Head of caudate nucleus (tissue), 42 donors: Measurements from ENCODE around the gene ZNF777.
"Not testable (repeated sequence)": the region's sequence is repeated elsewhere in the genome, so short reads cannot be mapped to it uniquely, and the experiment has no call there.

ENCODE experiments used
- DNase-seq, 42 donors: peaks; one replicate each; pipeline versions ENCODE4 v3.0.0 to v3.0.0-alpha.2; 2020 to 2021; ENCODE audit warnings: mixed read lengths in 7 of 42
- intact Hi-C: fragments of 100-400 bp; cut with DNase I; formaldehyde crosslinking; loops from one replicate; pipeline ENCODE4 v1.15.0; 2022

The ZNF777 gene

GRCh38 chr7:149458235-149458634 is 2.6 kb downstream of the ZNF777 start:
- intact Hi-C loops = no loop called here
- DNase-seq = no peak

GRCh38 chr7:149457766-149458165 is 3.1 kb downstream of the ZNF777 start:
- DNase-seq = peak in 1 of 42 donors; percentile 22
- intact Hi-C loops = no loop called here

DNA sequence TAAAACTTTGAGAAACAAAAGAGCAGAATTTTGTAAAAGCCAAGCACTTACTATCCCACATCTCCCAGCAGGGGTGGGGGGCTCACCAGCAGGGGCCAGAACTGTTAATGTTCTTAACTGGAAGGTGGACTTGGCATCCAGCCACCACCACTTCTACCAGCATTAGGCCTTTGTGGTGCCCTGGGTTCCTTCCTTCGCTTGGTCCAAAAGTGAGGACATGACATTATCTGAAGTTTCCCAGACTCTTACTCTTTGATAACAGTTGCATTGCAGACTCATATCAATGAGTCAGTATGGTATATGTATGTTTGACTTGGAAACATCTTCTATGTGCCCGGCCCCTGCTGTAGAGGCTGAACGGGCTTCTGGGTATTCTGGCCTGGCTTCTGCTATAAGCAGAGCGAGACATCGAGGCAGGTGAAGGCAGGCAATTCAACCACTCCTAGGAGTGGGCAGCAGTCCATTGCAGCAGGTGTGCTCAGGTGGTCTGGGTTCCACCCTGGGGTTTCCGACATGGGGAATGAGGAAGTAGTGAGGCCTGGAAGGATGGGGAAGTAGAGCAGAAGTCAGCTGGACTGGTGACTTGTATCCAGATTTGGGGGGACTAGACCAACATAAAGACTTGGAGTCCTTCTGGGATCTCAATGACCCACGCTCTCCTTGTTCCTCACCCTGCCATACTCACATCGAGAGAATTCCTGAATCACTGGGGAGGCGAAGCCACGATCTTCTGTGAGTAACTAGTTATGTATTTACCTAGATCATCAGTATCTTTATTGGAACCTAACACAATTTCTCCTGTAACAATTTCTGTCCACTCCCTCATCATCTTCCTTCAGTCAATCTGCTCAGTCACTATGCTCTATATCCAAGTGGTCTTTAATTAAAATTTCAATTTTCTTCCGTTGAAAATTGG is 4.1 kb downstream of the ZNF777 start:
- intact Hi-C loops = no loop called here
- DNase-seq = peak in 1 of 42 donors; percentile 27

- peak in 1 of 42 donors; percentile 18 for DNase-seq
- intact Hi-C loops = no loop called here
These were observed 5.5 kb downstream of the ZNF777 start for GRCh38 chr7:149455175-149455950.

GRCh38 chr7:149454750-149455149 is 6.1 kb downstream of the ZNF777 start:
- DNase-seq = no peak
- intact Hi-C loops = no loop called here

- peak in 2 of 42 donors; percentile 11 to 25 for DNase-seq
- intact Hi-C loops = no loop called here
These were observed 6.9 kb downstream of the ZNF777 start for GRCh38 chr7:149454006-149454405.

DNA sequence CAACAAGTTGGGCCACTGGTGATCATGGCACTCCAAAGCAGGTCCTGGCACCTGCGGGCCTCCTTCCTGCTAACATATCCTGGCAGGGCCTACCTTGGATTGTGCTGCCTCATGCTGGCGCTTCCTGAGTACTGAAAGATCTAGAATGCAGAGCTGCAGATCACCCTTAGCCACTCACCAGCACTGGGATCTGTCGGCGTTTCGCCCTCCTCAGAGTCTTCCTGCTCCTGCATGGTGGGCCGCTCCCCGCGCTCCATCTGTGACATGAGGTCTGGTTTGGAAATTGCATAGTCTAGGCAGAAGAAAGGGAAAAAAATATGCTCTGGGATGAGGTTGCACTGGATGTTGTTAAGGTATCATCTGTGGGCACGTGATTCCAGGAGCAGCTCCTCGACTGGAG is 10.0 kb downstream of the ZNF777 start:
- peak in 1 of 42 donors; percentile 31 for DNase-seq
- intact Hi-C loops = no loop called here

- DNase-seq = no peak
- intact Hi-C loops = no loop called here
These were observed 11.0 kb downstream of the ZNF777 start for GRCh38 chr7:149449897-149450296.

DNA sequence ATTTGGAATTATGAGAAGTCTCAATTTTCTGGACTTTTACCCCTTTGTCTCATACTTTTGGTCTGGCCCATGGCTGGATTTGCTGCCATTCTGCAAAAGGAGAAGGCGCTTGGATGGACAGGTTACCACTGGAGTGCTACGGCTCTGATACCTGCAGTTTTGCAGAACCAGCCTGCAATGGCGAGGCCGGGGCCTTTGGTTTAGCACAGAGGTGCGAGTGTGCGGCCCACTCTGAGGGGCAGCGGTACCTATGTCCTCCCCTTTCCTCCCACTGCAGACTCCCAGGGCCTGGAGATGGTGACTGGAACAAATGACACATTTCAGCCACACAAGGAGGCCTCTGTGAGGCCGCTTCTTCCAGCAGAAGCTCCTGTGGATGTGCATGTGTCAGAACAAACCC is 11.9 kb downstream of the ZNF777 start:
- no peak for DNase-seq
- intact Hi-C loops = no loop called here

GRCh38 chr7:149446026-149446425 is 14.8 kb downstream of the ZNF777 start:
- intact Hi-C loops, DNase-seq: not testable (repeated sequence)

GRCh38 chr7:149444287-149444686 is 16.6 kb downstream of the ZNF777 start:
- peak in 2 of 42 donors; percentile 3 to 34 for DNase-seq

DNA sequence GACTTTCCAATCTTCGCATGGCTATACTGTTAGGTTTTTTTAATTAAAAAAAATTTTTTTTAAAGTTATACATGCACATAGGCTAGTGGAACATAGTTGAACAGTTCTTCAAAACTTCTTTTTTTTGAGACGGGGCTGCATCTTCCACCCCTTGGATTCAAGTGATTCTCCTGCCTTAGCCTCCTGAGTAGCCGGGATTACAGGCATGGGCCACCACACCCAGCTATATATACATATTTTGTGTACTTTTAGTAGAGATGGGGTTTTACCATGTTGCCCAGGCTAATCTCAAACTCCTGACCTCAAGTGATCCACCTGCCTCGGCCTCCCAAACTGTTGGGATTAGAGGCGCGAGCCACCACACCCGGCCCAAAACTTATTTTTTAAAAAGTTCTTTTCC is 17.3 kb downstream of the ZNF777 start:
- intact Hi-C loops = no loop called here
- peak in 1 of 42 donors; percentile 10 for DNase-seq

More at GRCh38 chr7:149444287-149444686, 16.6 kb downstream of the ZNF777 start:
- intact Hi-C loops = no loop called here

GRCh38 chr7:149442924-149443323 is 17.9 kb downstream of the ZNF777 start:
- intact Hi-C loops = no loop called here
- DNase-seq = no peak

GRCh38 chr7:149440222-149440621 is 20.6 kb downstream of the ZNF777 start:
- intact Hi-C loops = no loop called here
- DNase-seq = no peak

DNA sequence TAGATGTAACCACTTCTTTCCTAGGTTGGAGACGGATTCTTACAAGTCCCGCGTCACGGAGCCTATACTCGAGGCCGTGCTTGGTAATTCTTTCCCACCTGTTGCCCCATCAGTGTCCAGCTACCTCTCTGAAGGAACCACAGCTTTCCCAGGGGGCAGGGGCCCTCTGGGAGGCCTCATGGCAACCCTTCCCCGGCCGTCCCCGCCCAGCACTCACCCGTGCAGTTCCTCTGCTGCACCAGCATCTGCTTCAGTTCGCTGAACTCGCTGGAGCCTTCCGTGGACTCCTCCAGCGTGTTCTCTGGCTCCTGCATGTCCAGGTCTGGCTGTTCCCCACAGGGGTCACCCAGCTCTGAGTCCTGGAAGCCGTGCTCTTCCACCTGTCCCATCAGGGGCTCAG is 24.5 kb downstream of the ZNF777 start:
- DNase-seq = peak in 2 of 42 donors; percentile 4 to 11
- intact Hi-C loops = no loop called here

GRCh38 chr7:149433124-149433523 is 27.7 kb downstream of the ZNF777 start:
- intact Hi-C loops = no loop called here
- DNase-seq = no peak

GRCh38 chr7:149432121-149432691 is 28.7 kb downstream of the ZNF777 start:
- intact Hi-C loops = no loop called here

DNA sequence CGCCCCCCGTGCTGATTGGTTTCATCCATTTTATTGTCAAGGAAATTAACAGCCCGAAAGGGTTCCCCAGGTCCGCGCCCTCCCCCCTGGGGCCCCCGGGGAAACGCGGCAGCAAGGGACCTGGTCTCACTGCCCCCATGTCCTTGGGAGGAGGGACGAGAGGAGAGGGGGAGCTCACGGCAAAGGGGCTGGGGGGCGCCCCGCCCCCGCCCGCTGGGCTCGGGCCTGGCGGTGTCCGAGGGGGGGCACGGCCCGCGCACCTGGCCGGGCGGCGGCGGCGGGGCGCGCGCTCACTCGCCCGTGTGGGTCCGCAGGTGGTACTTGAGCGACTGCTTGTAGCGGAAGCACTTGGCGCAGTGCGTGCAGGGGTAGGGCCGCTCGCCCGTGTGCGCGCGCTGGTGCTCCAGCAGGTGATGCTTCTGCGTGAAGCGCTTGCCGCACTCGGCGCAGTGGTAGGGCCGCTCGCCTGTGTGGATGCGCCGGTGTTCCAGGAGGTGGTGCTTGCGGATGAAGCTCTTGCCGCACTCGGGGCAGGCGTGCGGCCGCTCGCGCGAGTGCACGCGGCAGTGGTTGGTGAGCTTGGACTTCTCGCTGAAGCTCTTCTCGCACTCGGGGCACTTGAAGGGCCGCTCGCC is 29.3 kb downstream of the ZNF777 start:
- intact Hi-C loops = no loop called here

More at GRCh38 chr7:149432121-149432691, 28.7 kb downstream of the ZNF777 start:
- peak in 2 of 42 donors; percentile 11 to 32 for DNase-seq

DNA sequence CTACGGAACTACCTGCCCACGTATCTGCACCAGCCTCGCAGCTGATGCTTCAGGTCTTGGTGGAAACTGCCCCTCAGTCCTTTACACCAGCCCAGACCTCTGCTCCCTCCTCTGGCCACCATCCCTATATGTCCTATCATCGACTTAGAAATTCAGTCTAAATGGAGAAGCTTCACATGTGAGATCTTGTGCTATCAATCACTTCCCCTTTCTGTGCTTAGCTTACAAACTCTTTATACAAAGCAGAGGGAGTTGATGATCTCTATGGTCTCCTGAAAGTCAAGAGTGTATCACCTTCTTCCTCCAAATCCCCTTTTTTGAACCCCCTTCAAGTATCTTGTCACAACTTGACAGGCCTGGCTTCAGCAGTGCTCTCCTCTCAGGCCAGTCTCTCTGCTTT is 30.7 kb downstream of the ZNF777 start:
- intact Hi-C loops = no loop called here

More for the DNA sequence above, 29.3 kb downstream of the ZNF777 start:
- peak in 1 of 42 donors; percentile 6 for DNase-seq

More for the DNA sequence above, 30.7 kb downstream of the ZNF777 start:
- no peak for DNase-seq
